Thoracic aorta endothelial cell (primary cell): ENCODE data around the gene FBRS. TPM values are rescaled to one million over a fixed set of nuclear protein-coding genes. Genes with fewer than 3 reads are reported as not detected.

Experiments
- small RNA-seq: library from RNA; depleted of rRNA; stranded (forward); fragments of <200 nt; gene quantifications from one replicate; pipeline ENCODE3, GENCODE V24; 2012
- total RNA-seq: library from RNA; depleted of rRNA; stranded (reverse); fragments of >200 nt; gene quantifications from 2 replicates; pipeline ENCODE4 v1.2.3, GENCODE V29; 2012

Gene FBRS
- 23.7 and 30.1 TPM in 2 replicates for total RNA-seq

DNA sequence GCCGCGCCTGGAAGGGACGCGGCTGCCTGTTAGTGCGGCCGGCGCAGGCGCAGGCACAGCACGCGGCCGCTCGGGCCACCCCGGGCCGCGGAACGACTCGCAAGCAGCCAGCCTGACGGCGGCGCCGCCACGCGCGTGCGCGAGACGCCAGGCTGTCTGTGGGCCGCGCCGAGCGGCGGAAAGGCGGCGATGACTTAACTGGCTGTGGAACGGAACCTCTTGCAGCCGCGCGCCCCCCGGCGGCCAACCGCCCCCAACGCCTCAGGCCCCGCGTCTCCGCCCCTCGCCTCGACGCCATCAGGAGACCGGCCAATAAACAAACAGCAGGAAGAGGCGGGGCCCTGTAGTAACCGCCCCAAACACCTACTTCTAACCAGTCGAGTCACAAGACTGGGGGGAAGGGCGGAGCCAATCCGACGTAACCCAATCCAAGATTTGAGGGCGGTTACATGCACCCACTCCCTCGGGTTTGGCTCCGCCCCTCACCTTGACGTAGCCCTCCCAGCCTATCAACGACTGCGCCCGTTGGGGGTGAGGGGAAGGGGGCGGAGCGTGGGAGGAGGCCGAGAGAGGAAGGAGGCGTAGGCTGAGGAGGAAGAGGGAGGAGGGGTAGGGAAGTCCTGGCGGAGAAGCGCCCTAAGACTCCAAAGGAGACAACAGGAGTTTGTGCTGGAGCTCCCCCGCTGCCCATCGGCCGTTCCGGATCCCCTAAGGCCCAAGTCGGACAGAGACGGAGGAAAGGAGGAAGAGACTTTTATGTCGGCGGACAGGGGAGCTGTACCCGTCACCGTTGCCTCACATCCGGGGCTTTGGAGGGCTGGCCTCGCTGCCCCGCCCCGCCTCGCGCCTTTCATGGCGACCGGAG is at the start of gene FBRS:
FBRS (plus strand) TSS at position 566 of the 865 bp plus-strand sequence. CDS start 1,088 bp downstream, outside the sequence.

DNA sequence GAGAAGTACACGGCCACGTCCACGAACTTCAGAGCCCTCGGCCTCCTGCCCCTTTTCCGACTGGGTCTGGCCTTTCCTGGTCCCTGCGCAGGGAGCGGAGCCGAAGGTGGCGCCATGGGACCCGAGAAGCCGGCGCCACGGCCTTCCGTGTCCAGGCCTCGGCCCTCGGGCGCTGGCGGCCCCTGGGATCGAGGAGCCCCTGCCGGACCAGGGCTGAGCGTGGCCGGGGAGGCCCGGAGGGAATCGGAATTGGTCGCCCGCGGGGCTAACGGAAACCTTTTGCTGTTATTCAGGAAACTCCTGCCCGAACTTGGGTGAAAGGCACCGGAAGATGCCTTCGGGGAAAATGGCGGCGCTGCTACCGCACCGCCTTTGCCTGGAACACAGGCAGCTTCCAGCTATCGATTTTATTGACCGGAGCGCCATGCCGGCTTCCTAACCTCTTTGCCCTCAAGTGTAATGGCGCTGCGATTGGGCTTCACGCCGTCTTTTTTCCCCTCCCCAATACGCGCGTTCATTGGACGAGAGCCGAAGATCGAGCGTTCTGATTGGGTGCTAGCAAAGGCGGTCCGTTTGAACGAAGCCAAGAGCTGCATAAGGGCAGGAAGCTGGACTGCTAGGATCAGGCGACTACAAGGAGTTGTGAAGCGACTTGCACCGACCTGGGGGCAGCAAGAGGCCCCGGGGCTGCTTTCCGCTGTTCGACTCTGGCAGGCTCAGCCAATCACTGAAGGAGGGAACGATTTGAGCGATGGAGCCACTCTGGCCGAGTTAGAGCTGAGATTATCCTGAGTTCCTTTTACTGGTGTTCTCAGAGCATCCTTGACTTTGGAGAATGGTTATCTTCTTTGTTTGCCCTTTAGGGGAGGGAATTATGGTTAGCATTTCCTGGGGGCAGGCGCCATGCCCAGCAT is 48.0 kb upstream of the FBRS start, which contains the start of gene ZNF689:
ZNF689 (minus strand) TSS at position 464 of the 914 bp plus-strand sequence; CDS start at position 116, 348 bp downstream.

DNA sequence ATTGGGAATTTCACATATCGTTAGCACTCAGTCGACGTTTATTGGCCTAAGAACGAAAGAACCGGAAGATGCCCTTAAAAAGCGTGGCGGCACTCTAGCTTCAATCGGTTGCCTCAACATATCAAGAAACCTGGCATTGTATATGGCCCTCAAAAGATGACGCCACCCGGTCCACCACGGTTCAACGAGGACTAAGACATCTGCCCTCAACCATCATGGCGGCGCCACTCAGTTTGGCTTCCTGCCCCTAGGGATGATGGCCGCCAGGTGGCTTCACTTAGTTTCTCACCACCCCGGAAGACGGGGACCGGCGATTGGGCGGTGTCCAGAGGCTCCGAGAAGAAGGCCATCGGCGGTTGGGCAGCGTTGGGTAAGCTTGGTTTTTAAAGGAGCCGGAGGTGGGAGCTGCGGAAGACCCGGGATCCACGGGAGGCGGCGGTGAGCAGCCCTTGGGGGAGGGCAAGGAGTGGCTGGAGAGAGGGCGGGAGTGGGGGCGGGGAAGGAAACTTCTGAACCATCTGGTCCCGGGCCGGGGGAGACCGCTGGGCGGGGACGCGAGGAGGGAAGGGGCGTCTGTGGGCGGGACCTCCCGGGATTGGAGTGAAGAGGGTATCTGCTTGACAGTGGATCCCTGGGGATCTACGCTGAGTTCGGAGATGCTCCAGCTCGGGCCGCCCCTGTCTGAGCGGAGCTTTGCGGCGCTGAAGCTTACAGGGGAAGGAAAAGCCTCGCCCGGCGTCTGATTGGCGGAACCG is 7.7 kb upstream of the FBRS start, which contains the start of gene PRR14:
PRR14 (plus strand) TSS at position 592 of the 755 bp plus-strand sequence. CDS start 686 bp downstream, outside the sequence.

DNA sequence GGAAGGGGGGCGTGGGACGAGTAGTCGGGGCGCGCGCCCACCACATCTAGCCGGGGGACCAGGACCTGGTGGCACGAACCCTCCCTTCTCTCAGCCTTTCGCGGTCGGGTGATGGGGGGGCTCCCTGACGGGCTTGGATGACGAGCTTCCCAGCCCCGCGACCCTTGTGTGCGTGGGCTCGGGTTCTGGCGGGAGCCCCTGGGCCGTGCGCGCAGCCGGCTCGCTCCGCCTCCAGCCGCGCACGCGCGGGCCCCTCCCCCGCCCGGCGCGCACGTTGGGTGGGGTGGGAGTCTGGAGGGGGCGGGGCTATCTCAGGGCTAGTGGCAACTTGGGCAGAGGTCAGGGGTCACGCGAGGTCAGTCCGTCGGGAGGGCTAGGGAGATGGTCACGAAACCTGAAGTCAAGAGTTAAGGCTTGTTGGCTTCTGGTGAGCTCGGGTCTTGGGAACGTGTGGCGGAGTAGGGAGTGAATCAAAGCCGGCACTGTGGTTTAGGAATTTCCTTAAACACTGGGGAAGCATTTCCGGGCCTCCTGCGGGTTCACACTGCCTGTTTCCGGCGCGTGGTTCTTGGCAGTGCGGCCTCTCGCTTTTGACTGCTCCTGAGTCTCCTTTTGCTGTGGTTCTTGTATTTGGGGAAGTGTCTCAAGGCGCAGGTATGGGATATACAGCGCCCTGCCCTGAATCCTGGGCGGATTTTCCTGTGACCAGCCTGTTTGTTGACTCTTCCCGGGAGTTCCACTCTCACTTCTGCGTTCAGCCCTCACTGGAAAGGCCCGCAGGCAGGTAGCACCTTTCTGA is 40.8 kb downstream of the FBRS start, which contains the start of gene SRCAP:
SRCAP (plus strand) TSS at position 356 of the 799 bp plus-strand sequence. CDS start 1,654 bp downstream, outside the sequence.

Small RNA genes within 50 kb of the gene (small RNA-seq; reads per million reads assigned to genes)
- gene AC093249.1 (not detected), gene RNU6-1043P (not detected), gene RNU6-416P (not detected), gene SNORA30 (486 reads per million, percentile 99 among the genes with 10 or more reads in this experiment)

Other genes with a start within 250 kb of the FBRS start
- 46.0 and 51.1 TPM in 2 replicates for gene DCTPP1, start 228.4 kb upstream of the FBRS start, total RNA-seq
- gene SEPHS2, start 212.6 kb upstream of the FBRS start, total RNA-seq = 14.5 and 15.7 TPM in 2 replicates
- gene ITGAL, start 185.7 kb upstream of the FBRS start, total RNA-seq = not detected in 2 replicates
- 17.6 and 20.8 TPM in 2 replicates for gene ZNF768, start 131.9 kb upstream of the FBRS start, total RNA-seq
- gene ZNF747, start 123.6 kb upstream of the FBRS start, total RNA-seq = 5.7 and 9.0 TPM in 2 replicates
- gene ZNF764, start 100.1 kb upstream of the FBRS start, total RNA-seq = 7.3 and 7.4 TPM in 2 replicates
- 4.5 and 5.9 TPM in 2 replicates for gene ZNF688, start 86.7 kb upstream of the FBRS start, total RNA-seq
- 7.4 and 9.5 TPM in 2 replicates for gene ZNF785, start 72.7 kb upstream of the FBRS start, total RNA-seq
- 4.7 and 5.9 TPM in 2 replicates for gene ZNF689, start 48.0 kb upstream of the FBRS start, total RNA-seq
- 12.4 and 13.7 TPM in 2 replicates for gene PRR14, start 7.5 kb upstream of the FBRS start, total RNA-seq
- 32.3 and 36.0 TPM in 2 replicates for gene SRCAP, start 40.7 kb downstream of the FBRS start, total RNA-seq
- 21.4 and 22.1 TPM in 2 replicates for gene PHKG2, start 90.0 kb downstream of the FBRS start, total RNA-seq
- 1.5 and 1.7 TPM in 2 replicates for gene CFAP119, start 103.6 kb downstream of the FBRS start, total RNA-seq
- 85.9 and 91.9 TPM in 2 replicates for gene RNF40, start 103.9 kb downstream of the FBRS start, total RNA-seq
- 10.6 and 11.6 TPM in 2 replicates for gene ZNF629, start 128.8 kb downstream of the FBRS start, total RNA-seq
- gene BCL7C, start 235.6 kb downstream of the FBRS start, total RNA-seq = 21.2 and 25.9 TPM in 2 replicates
- 0.13 and 0.14 TPM in 2 replicates for gene CTF1, start 238.2 kb downstream of the FBRS start, total RNA-seq